PC-3 (cell line): ENCODE results near the gene NBPF1. TPM values are rescaled to one million over a fixed set of nuclear protein-coding genes. Genes with fewer than 3 reads are reported as not detected.
"Not testable (repeated sequence)": the region's sequence is repeated elsewhere in the genome, so short reads cannot be mapped to it uniquely, and the experiment has no call there.

ENCODE experiments used
- ATAC-seq: fragments of 200-7000 bp; cut with Tn5 transposase; 2 replicates; pipeline ENCODE4 v1.9.1; 2020; ENCODE audit warnings: mild to moderate bottlenecking, moderate library complexity
- BruUV-seq: library from RNA; stranded (reverse); fragments of 400-500 nt; replicated peaks from 2 replicates; lab custom pipeline; 2021; lab: Mats Ljungman, UMichigan
- CTCF ChIA-PET: fragments of 300-600 bp; sonication (Branson Sonifier 250); formaldehyde crosslinking; loops from one replicate; lab custom pipeline; 2022; ENCODE audit warnings: antibody characterized with exemption; lab: Charles Lee
- POLR2A ChIA-PET: fragments of 300-600 bp; sonication (Branson Sonifier 250); formaldehyde crosslinking; loops from one replicate; lab custom pipeline; 2022; ENCODE audit warnings: antibody characterized with exemption; ENCODE audit not compliant: unreplicated experiment; lab: Charles Lee
- DNase-seq: peaks from one replicate; pipeline ENCODE4 v3.0.0-alpha.2; 2015
- H2AFZ ChIP-seq: fragments of 300-600 bp; sonication (generic); 2 replicates; pipeline ENCODE4 v1.6.0; 2016; ENCODE audit warnings: antibody characterized with exemption, low read length
- H3F3A ChIP-seq: fragments of 300-600 bp; sonication (generic); one replicate; pipeline ENCODE4 v1.6.0; 2017; ENCODE audit warnings: antibody characterized with exemption, low read length, control low read depth, mild to moderate bottlenecking; ENCODE audit not compliant: unreplicated experiment
- H3K27ac ChIP-seq: fragments of 300-600 bp; sonication (generic); 2 replicates; pipeline ENCODE4 v1.5.1; 2016; ENCODE audit warnings: mild to moderate bottlenecking, low read length
- H3K27me3 ChIP-seq: fragments of 300-600 bp; sonication (generic); 2 replicates; pipeline ENCODE4 v1.6.1; 2016; ENCODE audit warnings: low read length, mixed read lengths
- H3K36me3 ChIP-seq: fragments of 300-600 bp; sonication (generic); 2 replicates; pipeline ENCODE4 v1.6.1; 2016; ENCODE audit warnings: low read depth, mixed run types, low read length, mixed read lengths
- H3K4me1 ChIP-seq: fragments of 300-600 bp; sonication (generic); 2 replicates; pipeline ENCODE4 v1.5.1; 2016; ENCODE audit warnings: low read length; ENCODE audit not compliant: insufficient read depth
- H3K4me2 ChIP-seq: fragments of 300-600 bp; sonication (generic); 2 replicates; pipeline ENCODE4 v1.6.0; 2016; ENCODE audit warnings: low read length
- H3K4me3 ChIP-seq: fragments of 300-600 bp; sonication (generic); 2 replicates; pipeline ENCODE4 v1.5.1; 2016; ENCODE audit warnings: mild to moderate bottlenecking, low read length, mixed read lengths
- H3K79me2 ChIP-seq: fragments of 300-600 bp; sonication (generic); 2 replicates; pipeline ENCODE4 v1.6.1; 2017; ENCODE audit warnings: low read length, mixed read lengths
- H3K9ac ChIP-seq: fragments of 300-600 bp; sonication (generic); 2 replicates; pipeline ENCODE4 v1.6.0; 2016; ENCODE audit warnings: mild to moderate bottlenecking, low read length
- H3K9me2 ChIP-seq: fragments of 300-600 bp; sonication (generic); replicated peaks from 2 replicates; pipeline ENCODE4 v1.6.1; 2016; ENCODE audit warnings: mixed run types, low read length, mixed read lengths
- H3K9me3 ChIP-seq: fragments of 300-600 bp; sonication (generic); 2 replicates; pipeline ENCODE4 v1.6.1; 2016; ENCODE audit warnings: low read length, mixed read lengths
- H4K20me1 ChIP-seq: fragments of 300-600 bp; sonication (generic); 2 replicates; pipeline ENCODE4 v1.6.1; 2016; ENCODE audit warnings: low read length, mixed read lengths
- CTCF ChIP-seq: fragments of 300-600 bp; sonication (generic); conservative IDR thresholded peaks from 2 replicates; pipeline ENCODE4 v1.5.1; 2017; ENCODE audit warnings: antibody characterized with exemption, low read depth, mild to moderate bottlenecking, low read length
- EZH2 ChIP-seq: fragments of 300-600 bp; sonication (generic); IDR thresholded peaks from one replicate; pipeline ENCODE4 v1.6.1; 2017; ENCODE audit warnings: antibody characterized with exemption, mild to moderate bottlenecking, low read length; ENCODE audit not compliant: unreplicated experiment
- EZH2phosphoT487 ChIP-seq: fragments of 300-600 bp; sonication (generic); IDR thresholded peaks from 2 replicates; pipeline ENCODE4 v1.6.1; 2018; ENCODE audit warnings: mild to moderate bottlenecking, antibody characterized with exemption, low read length, borderline replicate concordance
- intact Hi-C: fragments of 100-400 bp; cut with micrococcal nuclease; formaldehyde crosslinking; loops from 2 replicates; pipeline ENCODE4 v1.9.0; 2023
- total RNA-seq: library from RNA; depleted of rRNA; stranded (reverse); fragments of >200 nt; gene quantifications from 2 replicates; pipeline ENCODE4 v1.2.3, GENCODE V29; 2014

The NBPF1 gene
- total RNA-seq, 1 experiment from 2014 or later = 57.2 TPM

- intact Hi-C loops = loop anchor here (2.0 kb wide), 1 partner anchor 285 kb away; no protein-coding TSS in a partner anchor
- H3K27ac ChIP-seq, H3K4me3 ChIP-seq, H3K27me3 ChIP-seq, H3K9me2 ChIP-seq, DNase-seq, H3K36me3 ChIP-seq, H3K4me2 ChIP-seq, H2AFZ ChIP-seq, ATAC-seq, H3K9me3 ChIP-seq, H3K9ac ChIP-seq, H3F3A ChIP-seq, H3K79me2 ChIP-seq, POLR2A ChIA-PET, H4K20me1 ChIP-seq, BruUV-seq: not testable (repeated sequence)
- CTCF ChIA-PET = interaction anchor here (1.3 kb wide), 1 partner anchor 83 kb away, joined by 9 read pairs; no protein-coding TSS in a partner anchor
- peaks cover 29% of the 10 kb centered on the region for H3K4me1 ChIP-seq
Measured at GRCh38 chr1:16619803-16620501, 6.6 kb upstream of the NBPF1 start.

- no peak for TF ChIP-seq EZH2
- TF ChIP-seq CTCF = no peak
- TF ChIP-seq EZH2phosphoT487 = no peak
- no peak overlapping the region for H3K4me3 ChIP-seq
- no peaks in the 10 kb centered on the region for H3K27me3 ChIP-seq
- H3K79me2 ChIP-seq = no peaks in the 10 kb centered on the region
- H3F3A ChIP-seq = peaks cover 4% of the 10 kb centered on the region
- intact Hi-C loops = no loop called here
- H3K27ac ChIP-seq = no peak overlapping the region
- ATAC-seq = no peak
- ChIA-PET POLR2A (no interaction called here), CTCF (no interaction called here)
- BruUV-seq = no TSS peak
- no peaks in the 10 kb centered on the region for H3K9me3 ChIP-seq
- no peak overlapping the region for H2AFZ ChIP-seq
- H3K4me1 ChIP-seq = peaks cover 28% of the 10 kb centered on the region
- no peak overlapping the region for H3K9ac ChIP-seq
- no peak overlapping the region for H3K4me2 ChIP-seq
- H4K20me1 ChIP-seq = no peaks in the 10 kb centered on the region
- peaks cover 5% of the 10 kb centered on the region; the same call in 1 of the 2 replicates for H3K36me3 ChIP-seq
- DNase-seq = no peak
- no peaks in the 10 kb centered on the region for H3K9me2 ChIP-seq
Measured at GRCh38 chr1:16618719-16619118, 5.4 kb upstream of the NBPF1 start.

- no peak for TF ChIP-seq EZH2
- no peak for TF ChIP-seq EZH2phosphoT487
- TF ChIP-seq CTCF = no peak
- no peak overlapping the region for H3K9ac ChIP-seq
- no peak for ATAC-seq
- CTCF ChIA-PET = no interaction called here
- H3K79me2 ChIP-seq = peaks cover 4% of the 10 kb centered on the region
- peaks cover 22% of the 10 kb centered on the region for H3K4me1 ChIP-seq
- H3F3A ChIP-seq = peaks cover 1% of the 10 kb centered on the region
- POLR2A ChIA-PET = no interaction called here
- H3K9me3 ChIP-seq = no peaks in the 10 kb centered on the region
- no peak overlapping the region for H2AFZ ChIP-seq
- H4K20me1 ChIP-seq = no peaks in the 10 kb centered on the region
- H3K4me3 ChIP-seq = no peak overlapping the region
- no peak for DNase-seq
- no peak overlapping the region for H3K27ac ChIP-seq
- intact Hi-C loops = no loop called here
- H3K36me3 ChIP-seq = peaks cover 5% of the 10 kb centered on the region; the same call in 1 of the 2 replicates
- H3K27me3 ChIP-seq = no peaks in the 10 kb centered on the region
- no TSS peak for BruUV-seq
- H3K4me2 ChIP-seq = no peak overlapping the region
- no peaks in the 10 kb centered on the region for H3K9me2 ChIP-seq
Measured at GRCh38 chr1:16617778-16618580, 4.6 kb upstream of the NBPF1 start.
